Astrocyte (in vitro differentiated cells and primary cell): ENCODE results near the gene SRSF1.

Experiments used
- EZH2 ChIP-seq: IDR thresholded peaks from 2 replicates; pipeline ENCODE4 v1.6.1; 2012; ENCODE audit warnings: mild to moderate bottlenecking, low read length, inconsistent platforms; ENCODE audit not compliant: insufficient read depth
- TF ChIP-seq, protein P1 (sequence below): IDR thresholded peaks from 2 replicates; pipeline ENCODE4 v1.5.1; 2011; ENCODE audit warnings: low read depth, mild to moderate bottlenecking, inconsistent platforms, low read length, moderate library complexity; ENCODE audit not compliant: insufficient read depth

DNA sequence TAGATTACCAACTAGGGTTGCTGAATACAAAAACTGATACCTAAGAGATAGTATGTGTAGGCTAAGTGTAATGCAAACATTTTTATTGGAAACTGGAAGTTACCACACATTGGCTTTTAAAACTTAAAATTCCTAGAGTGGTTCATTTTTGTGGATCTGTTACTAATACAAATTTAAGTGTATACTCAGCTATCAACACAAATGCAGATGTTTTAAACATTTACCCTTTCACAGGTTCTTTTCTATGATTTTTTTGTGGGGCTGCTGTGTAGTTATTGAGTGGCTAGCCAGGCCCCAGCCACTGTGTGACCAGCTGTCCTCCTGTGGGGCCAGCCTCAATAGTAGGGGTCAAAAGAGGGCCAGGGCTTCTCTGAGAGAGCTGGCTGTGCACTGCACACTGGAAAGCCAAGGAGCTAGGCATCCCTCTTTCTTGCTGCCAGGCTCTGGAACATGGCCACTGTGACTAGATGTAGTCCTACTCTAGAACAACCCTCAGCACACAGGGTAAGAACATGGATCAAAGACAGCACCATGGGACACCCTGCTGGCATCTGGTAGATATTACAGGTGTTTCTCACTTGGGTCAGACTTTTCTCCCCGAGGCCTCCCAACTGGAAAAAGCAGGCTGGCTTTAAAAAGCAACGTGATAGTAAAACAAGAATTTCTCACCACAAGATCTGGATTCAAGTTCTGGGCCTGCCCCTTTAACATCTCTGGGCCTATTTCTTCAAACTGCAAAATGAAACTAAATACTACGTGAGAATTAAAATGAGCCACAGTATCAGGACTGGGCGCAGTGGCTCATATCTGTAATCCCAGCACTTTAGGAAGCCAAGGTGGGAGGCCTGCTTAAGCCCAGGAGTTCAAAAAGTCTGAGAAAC, 11.7 kb downstream of the SRSF1 start:
- TF ChIP-seq, protein P1, sequence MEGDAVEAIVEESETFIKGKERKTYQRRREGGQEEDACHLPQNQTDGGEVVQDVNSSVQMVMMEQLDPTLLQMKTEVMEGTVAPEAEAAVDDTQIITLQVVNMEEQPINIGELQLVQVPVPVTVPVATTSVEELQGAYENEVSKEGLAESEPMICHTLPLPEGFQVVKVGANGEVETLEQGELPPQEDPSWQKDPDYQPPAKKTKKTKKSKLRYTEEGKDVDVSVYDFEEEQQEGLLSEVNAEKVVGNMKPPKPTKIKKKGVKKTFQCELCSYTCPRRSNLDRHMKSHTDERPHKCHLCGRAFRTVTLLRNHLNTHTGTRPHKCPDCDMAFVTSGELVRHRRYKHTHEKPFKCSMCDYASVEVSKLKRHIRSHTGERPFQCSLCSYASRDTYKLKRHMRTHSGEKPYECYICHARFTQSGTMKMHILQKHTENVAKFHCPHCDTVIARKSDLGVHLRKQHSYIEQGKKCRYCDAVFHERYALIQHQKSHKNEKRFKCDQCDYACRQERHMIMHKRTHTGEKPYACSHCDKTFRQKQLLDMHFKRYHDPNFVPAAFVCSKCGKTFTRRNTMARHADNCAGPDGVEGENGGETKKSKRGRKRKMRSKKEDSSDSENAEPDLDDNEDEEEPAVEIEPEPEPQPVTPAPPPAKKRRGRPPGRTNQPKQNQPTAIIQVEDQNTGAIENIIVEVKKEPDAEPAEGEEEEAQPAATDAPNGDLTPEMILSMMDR = peak; percentile 65
- no peak for TF ChIP-seq EZH2
